ENCODE measurements around the gene ACSM6. TPM values are rescaled to one million over a fixed set of nuclear protein-coding genes. Genes with fewer than 3 reads are reported as not detected.

The ACSM6 gene
- total and polyA plus RNA-seq, 2 of the 8 experiments (the other 6 are each of a cell fraction or from before 2014, with no cell fraction given), result 0.33 TPM; not detected in 1

DNA sequence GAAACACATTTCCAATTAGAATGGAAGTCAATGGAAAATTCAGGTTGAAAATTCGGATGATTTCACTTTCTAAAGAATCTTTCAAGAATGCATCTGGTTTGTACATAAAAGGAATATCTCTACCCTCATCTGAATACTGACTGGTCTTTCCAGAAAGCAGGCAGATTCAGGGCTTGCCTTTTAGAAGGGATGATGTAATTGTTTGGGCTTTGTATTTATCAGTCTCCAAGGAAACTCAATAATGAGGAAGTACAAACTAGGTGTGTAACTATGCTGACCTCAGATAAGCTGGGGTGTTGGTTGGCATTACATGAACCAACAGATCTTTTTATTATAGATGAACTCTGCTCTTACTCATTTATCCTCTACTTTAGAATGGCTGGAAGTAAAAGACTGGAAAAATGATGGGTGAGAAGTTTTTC is 72.6 kb downstream of the ACSM6 start (continued):
- TF ChIP-seq, protein P1, sequence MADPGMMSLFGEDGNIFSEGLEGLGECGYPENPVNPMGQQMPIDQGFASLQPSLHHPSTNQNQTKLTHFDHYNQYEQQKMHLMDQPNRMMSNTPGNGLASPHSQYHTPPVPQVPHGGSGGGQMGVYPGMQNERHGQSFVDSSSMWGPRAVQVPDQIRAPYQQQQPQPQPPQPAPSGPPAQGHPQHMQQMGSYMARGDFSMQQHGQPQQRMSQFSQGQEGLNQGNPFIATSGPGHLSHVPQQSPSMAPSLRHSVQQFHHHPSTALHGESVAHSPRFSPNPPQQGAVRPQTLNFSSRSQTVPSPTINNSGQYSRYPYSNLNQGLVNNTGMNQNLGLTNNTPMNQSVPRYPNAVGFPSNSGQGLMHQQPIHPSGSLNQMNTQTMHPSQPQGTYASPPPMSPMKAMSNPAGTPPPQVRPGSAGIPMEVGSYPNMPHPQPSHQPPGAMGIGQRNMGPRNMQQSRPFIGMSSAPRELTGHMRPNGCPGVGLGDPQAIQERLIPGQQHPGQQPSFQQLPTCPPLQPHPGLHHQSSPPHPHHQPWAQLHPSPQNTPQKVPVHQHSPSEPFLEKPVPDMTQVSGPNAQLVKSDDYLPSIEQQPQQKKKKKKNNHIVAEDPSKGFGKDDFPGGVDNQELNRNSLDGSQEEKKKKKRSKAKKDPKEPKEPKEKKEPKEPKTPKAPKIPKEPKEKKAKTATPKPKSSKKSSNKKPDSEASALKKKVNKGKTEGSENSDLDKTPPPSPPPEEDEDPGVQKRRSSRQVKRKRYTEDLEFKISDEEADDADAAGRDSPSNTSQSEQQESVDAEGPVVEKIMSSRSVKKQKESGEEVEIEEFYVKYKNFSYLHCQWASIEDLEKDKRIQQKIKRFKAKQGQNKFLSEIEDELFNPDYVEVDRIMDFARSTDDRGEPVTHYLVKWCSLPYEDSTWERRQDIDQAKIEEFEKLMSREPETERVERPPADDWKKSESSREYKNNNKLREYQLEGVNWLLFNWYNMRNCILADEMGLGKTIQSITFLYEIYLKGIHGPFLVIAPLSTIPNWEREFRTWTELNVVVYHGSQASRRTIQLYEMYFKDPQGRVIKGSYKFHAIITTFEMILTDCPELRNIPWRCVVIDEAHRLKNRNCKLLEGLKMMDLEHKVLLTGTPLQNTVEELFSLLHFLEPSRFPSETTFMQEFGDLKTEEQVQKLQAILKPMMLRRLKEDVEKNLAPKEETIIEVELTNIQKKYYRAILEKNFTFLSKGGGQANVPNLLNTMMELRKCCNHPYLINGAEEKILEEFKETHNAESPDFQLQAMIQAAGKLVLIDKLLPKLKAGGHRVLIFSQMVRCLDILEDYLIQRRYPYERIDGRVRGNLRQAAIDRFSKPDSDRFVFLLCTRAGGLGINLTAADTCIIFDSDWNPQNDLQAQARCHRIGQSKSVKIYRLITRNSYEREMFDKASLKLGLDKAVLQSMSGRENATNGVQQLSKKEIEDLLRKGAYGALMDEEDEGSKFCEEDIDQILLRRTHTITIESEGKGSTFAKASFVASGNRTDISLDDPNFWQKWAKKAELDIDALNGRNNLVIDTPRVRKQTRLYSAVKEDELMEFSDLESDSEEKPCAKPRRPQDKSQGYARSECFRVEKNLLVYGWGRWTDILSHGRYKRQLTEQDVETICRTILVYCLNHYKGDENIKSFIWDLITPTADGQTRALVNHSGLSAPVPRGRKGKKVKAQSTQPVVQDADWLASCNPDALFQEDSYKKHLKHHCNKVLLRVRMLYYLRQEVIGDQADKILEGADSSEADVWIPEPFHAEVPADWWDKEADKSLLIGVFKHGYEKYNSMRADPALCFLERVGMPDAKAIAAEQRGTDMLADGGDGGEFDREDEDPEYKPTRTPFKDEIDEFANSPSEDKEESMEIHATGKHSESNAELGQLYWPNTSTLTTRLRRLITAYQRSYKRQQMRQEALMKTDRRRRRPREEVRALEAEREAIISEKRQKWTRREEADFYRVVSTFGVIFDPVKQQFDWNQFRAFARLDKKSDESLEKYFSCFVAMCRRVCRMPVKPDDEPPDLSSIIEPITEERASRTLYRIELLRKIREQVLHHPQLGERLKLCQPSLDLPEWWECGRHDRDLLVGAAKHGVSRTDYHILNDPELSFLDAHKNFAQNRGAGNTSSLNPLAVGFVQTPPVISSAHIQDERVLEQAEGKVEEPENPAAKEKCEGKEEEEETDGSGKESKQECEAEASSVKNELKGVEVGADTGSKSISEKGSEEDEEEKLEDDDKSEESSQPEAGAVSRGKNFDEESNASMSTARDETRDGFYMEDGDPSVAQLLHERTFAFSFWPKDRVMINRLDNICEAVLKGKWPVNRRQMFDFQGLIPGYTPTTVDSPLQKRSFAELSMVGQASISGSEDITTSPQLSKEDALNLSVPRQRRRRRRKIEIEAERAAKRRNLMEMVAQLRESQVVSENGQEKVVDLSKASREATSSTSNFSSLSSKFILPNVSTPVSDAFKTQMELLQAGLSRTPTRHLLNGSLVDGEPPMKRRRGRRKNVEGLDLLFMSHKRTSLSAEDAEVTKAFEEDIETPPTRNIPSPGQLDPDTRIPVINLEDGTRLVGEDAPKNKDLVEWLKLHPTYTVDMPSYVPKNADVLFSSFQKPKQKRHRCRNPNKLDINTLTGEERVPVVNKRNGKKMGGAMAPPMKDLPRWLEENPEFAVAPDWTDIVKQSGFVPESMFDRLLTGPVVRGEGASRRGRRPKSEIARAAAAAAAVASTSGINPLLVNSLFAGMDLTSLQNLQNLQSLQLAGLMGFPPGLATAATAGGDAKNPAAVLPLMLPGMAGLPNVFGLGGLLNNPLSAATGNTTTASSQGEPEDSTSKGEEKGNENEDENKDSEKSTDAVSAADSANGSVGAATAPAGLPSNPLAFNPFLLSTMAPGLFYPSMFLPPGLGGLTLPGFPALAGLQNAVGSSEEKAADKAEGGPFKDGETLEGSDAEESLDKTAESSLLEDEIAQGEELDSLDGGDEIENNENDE (IDR thresholded peaks at IDR 0.05; ENCODE audit: insufficient replicate concordance, low read length), result no peak
- TF ChIP-seq CEBPB (IDR thresholded peaks at IDR 0.05; ENCODE audit: low read depth, low read length) (peak; percentile 40; the same call in 1 of the 2 replicates), EP300 (IDR thresholded peaks at IDR 0.05; ENCODE audit: borderline replicate concordance in 1 of 2, low read depth in 2 of 2, low read length in 2 of 2) (peak in 1 of 2 experiments; percentile 32; a peak in 1 of 3 replicates)

Measured in H1 (cell line).